Muscle of arm (tissue), 12 donors: ENCODE measurements around the gene HAX1. TPM values are rescaled to one million over a fixed set of nuclear protein-coding genes. Genes with fewer than 3 reads are reported as not detected.
"Not testable (repeated sequence)": the region's sequence is repeated elsewhere in the genome, so short reads cannot be mapped to it uniquely, and the experiment has no call there.

ENCODE experiments used
- DNase-seq: peaks from one replicate; pipeline ENCODE4 v3.0.0-alpha.2; 2013
- polyA plus RNA-seq, 12 donors: library from polyadenylated mRNA; unstranded; fragments of 120-200 nt; gene quantifications; one replicate each; pipeline ENCODE4 v1.2.1, GENCODE V29; 2013; ENCODE audit not compliant: insufficient read length in 12 of 12

The HAX1 gene
- polyA plus RNA-seq, 12 donors, result 59.0 to 79.9 (median 68.9) TPM; not detected in 1

DNA sequence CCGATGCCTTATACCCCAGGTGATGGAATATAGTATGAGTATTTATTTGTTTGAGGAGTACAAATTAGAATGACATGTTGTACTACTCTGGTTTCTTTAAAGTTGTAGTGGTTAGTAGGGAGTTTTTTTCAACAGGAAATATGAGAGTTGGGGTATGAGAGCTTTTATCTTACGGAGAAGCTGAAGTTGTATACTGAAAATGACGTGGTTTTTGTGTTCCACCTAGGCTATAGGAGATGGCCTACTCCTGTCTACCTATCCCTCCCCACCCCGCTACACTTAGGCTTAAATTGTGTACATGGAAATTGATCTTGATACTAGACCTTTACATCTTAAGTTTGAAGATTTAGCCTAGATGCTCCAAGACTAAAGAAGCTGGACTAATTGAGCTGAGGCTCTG is 6.8 kb upstream of the HAX1 start:
- no peak for DNase-seq

DNA sequence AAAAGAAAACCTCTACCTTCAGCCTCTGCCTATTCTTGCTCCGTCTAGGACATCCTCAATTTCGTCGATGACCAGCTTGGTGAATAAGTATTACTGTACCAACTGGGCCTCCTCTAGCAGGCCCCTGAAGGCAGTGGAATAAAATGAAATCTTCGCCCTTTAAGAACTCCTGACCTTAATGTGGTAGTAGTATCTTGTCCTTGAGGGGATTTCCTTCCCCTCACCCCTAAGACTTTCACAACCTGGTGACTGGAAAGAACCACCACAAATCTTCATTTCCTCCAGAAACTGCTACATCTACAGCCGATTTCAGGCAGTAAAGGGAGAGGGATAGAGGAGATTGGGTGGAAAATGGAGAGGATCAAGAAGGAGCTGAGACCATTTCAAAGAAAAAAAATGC is 1.6 kb upstream of the HAX1 start:
- no peak for DNase-seq

- DNase-seq, result no peak
Observed at GRCh38 chr1:154272999-154273563, 652 bp downstream of the HAX1 start.

GRCh38 chr1:154276797-154277196 is 4.4 kb downstream of the HAX1 start:
- no peak for DNase-seq

DNA sequence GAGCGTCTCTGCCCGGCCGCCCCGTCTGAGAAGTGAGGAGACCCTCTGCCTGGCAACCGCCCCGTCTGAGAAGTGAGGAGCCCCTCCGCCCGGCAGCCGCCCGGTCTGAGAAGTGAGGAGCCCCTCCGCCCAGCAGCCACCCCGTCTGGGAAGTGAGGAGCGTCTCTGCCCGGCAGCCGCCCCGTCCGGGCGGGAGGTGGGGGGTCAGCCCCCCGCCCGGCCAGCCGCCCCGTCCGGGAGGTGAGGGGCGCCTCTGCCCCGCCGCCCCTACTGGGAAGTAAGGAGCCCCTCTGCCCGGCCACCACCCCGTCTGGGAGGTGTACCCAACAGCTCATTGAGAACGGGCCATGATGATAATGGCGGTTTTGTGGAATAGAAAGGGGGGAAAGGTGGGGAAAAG is 15.2 kb downstream of the HAX1 start:
- not testable (repeated sequence) for DNase-seq

- no peak for DNase-seq
Observed at GRCh38 chr1:154288661-154289060, 16.2 kb downstream of the HAX1 start.

GRCh38 chr1:154290921-154291320 is 18.5 kb downstream of the HAX1 start:
- DNase-seq, result no peak

DNA sequence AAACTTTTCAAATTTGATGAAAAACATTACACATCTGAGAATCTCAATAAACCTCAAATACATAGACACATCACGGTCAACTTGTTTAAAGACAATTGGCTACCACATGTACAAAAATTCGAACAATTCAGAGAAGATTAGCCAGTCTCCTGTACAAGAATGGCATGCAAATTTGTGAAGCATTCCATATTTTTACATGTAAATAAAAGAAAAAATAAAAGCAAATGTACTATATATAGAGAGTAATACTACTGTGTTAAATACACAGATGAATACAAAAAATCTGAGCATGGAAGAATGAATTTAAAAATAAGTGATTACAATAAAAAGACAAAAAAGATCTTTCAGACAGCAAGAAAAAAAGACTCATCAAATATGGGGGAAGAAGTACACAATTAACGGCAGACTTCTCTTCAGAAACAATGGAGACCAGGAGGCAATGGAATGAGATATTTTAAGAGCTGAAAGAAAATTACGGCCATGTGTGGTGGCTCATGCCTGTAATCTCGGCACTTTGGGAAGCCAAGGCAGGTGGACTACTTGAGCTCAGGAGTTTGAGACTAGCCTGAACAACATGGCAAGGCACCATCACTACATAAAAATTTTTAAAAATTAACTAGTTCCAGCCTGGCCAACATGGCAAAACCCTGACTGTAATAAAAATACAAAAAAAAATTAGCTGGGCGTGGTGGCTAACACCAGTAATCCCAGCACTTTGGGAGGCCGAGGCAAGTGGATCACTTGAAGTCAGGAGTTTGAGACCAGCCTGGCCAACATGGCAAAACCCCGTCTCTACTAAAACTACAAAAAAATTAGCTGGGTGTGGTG is 23.2 kb downstream of the HAX1 start:
- no peak for DNase-seq

GRCh38 chr1:154301582-154301981 is 29.2 kb downstream of the HAX1 start:
- no peak for DNase-seq

DNA sequence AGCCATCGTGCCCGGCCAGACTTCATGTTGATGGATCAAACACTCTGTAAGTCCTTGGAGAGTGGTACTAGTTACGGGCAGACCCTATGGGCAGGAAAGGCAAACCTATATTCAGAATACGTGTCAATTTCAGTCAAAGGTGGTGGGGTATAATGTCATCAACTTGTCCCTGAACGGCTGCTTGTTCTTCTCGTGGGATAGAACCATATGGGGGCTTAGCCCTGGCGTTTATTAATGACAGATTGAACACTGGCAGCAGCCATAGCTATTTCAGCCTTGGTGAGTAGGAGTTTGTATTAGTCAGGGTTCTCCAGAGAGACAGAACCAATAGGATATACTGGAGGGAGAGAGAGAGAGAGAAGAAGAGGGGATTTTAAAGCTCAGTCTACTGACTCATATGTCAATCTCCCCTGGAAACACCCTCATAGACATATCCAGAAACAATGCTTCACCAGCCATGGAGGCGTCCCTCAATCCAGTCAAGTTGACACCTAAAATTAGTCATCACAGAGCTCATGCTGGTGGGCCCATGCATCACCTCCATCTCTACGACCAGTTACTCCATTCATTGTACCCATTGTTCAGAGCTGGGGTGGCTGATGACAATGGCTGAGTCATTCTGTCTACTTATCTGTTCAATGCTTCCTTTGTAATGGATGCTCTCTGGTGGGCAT is 32.4 kb downstream of the HAX1 start:
- DNase-seq, result no peak

- no peak for DNase-seq
Observed at GRCh38 chr1:154306151-154306550, 33.7 kb downstream of the HAX1 start.

- not testable (repeated sequence) for DNase-seq
Observed at GRCh38 chr1:154307670-154308270, 35.3 kb downstream of the HAX1 start.

- not testable (repeated sequence) for DNase-seq
Observed at GRCh38 chr1:154309136-154309535, 36.7 kb downstream of the HAX1 start.

GRCh38 chr1:154312229-154313065 is 40.0 kb downstream of the HAX1 start:
- DNase-seq, result not testable (repeated sequence)

GRCh38 chr1:154313066-154313356 is 40.6 kb downstream of the HAX1 start:
- DNase-seq, result no peak

GRCh38 chr1:154314226-154314625 is 41.8 kb downstream of the HAX1 start:
- not testable (repeated sequence) for DNase-seq

GRCh38 chr1:154316704-154317103 is 44.3 kb downstream of the HAX1 start:
- DNase-seq, result no peak

DNA sequence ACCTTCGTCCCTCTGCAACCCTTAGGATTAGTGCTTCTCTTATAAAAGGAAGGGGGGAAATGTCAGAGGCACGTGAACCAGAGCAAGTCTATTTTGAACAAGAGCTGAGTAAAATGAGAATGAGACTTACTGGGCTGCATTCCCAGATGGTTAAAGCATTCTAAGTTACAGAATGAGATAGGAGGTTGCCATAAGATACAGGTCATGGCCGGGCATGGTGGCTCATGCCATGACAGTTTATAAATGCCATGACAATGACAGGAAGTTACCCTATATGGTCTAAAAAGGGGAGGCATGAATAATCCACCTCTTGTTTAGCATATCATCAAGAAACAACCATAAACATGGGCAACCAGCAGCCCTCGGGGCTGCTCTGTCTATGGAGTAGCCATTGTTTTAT is 46.0 kb downstream of the HAX1 start:
- DNase-seq, result no peak

- no peak for DNase-seq
Observed at GRCh38 chr1:154320882-154321608, 48.6 kb downstream of the HAX1 start, which contains the start of gene AQP10. Gene AQP10, plus strand, starts transcription at chr1:154321093. Its CDS starts 63 bp downstream, at chr1:154321156.

DNA sequence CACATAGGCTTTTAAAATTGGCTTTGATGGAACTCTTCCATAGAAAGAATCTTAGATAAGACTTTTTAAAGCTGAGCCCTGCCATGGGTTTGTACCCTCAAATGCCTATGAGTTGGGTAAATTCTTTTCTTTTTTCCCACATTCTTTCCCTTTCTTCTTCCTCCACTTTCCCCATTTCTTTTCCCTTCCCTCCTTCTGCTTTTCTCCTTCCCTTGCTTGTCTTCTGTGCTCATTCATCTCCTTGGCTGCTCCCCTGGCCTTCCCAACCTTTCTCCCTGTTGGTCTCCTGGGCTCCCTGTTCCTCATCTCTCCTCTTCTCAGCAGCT is 49.1 kb downstream of the HAX1 start:
- not testable (repeated sequence) for DNase-seq

DNA sequence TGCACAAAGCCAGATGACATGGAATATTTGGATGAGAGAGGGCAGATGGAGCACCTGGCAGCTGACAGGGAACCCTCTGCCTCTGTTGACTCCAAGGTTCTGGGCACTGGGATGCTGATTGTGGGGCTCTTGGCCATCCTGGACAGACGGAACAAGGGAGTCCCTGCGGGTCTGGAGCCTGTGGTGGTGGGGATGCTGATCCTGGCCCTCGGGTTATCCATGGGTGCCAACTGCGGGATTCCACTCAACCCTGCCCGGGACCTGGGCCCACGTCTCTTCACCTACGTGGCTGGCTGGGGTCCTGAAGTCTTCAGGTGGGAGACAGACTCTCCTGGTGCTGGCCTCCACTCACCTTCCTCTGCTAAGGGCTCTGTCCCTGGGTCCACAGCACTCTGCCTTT is 51.1 kb downstream of the HAX1 start:
- no peak for DNase-seq
